ENCODE data around the gene GADL1. TPM values are rescaled to one million over a fixed set of nuclear protein-coding genes. Genes with fewer than 3 reads are reported as not detected.

Gene GADL1
- total and polyA plus RNA-seq, 2 experiments from 2014 or later = 0.13 TPM; not detected in 1

DNA sequence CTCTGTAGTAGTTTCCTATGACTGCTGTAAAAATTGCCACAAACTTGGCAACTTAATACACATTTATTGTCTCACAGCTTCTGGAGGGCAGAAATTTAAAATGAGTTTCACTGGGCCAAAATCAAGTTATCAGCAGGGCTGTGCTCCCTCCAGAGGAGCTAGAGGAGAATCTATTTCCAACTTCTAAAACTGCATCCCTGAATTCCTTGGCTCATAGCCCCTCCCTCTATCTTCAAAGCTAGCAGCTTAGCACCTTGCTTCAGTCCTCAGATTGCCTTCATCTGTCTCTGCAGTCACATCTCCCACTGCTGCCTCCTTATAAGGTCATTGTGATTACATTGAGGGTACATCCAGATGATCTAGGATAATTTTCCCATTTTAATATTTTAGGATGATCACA is 17.8 kb upstream of the GADL1 start:
- H3K9me2 ChIP-seq (replicated peaks; ENCODE audit: insufficient read depth) = no peaks in the 10 kb centered on the region
- no peak overlapping the region for H3K4me3 ChIP-seq
- no peak overlapping the region for H2AFZ ChIP-seq
- H3K27me3 ChIP-seq = no peaks in the 10 kb centered on the region
- no peak for DNase-seq (ENCODE audit: low spot score)
- no peaks in the 10 kb centered on the region for H3K4me1 ChIP-seq (ENCODE audit: insufficient read depth)
- no peak overlapping the region for H3K4me2 ChIP-seq
- H3K27ac ChIP-seq = no peak overlapping the region
- H3K9me3 ChIP-seq (ENCODE audit: low read depth) = no peaks in the 10 kb centered on the region
- H3K36me3 ChIP-seq (replicated peaks; ENCODE audit: insufficient read depth, low read depth) = no peaks in the 10 kb centered on the region
- no peaks in the 10 kb centered on the region for H4K20me1 ChIP-seq (ENCODE audit: insufficient read depth, poor library complexity, severe bottlenecking)
- H3K79me2 ChIP-seq = no peaks in the 10 kb centered on the region
- TF ChIP-seq, protein P1, sequence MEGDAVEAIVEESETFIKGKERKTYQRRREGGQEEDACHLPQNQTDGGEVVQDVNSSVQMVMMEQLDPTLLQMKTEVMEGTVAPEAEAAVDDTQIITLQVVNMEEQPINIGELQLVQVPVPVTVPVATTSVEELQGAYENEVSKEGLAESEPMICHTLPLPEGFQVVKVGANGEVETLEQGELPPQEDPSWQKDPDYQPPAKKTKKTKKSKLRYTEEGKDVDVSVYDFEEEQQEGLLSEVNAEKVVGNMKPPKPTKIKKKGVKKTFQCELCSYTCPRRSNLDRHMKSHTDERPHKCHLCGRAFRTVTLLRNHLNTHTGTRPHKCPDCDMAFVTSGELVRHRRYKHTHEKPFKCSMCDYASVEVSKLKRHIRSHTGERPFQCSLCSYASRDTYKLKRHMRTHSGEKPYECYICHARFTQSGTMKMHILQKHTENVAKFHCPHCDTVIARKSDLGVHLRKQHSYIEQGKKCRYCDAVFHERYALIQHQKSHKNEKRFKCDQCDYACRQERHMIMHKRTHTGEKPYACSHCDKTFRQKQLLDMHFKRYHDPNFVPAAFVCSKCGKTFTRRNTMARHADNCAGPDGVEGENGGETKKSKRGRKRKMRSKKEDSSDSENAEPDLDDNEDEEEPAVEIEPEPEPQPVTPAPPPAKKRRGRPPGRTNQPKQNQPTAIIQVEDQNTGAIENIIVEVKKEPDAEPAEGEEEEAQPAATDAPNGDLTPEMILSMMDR (IDR thresholded peaks at IDR 0.05; ENCODE audit: poor library complexity) = no peak
- no peak for TF ChIP-seq EZH2 (IDR thresholded peaks at IDR 0.05; ENCODE audit: borderline replicate concordance)
- TF ChIP-seq EZH2phosphoT487 (IDR thresholded peaks at IDR 0.05; ENCODE audit: low read depth, severe bottlenecking, unreplicated experiment) = no peak

- no peak overlapping the region for H2AFZ ChIP-seq
- no peak overlapping the region for H3K4me2 ChIP-seq
- no peaks in the 10 kb centered on the region for H3K79me2 ChIP-seq
- H3K4me1 ChIP-seq (ENCODE audit: insufficient read depth) = no peaks in the 10 kb centered on the region
- H3K36me3 ChIP-seq (replicated peaks; ENCODE audit: insufficient read depth, low read depth) = no peaks in the 10 kb centered on the region
- WGBS (ENCODE audit: low lambda C conversion rate, missing lambda C conversion rate) = 54% methylated on average over 7 of the region's 7 CpGs
- no peaks in the 10 kb centered on the region for H3K27me3 ChIP-seq
- no peak for DNase-seq (ENCODE audit: low spot score)
- H3K4me3 ChIP-seq = no peak overlapping the region
- TF ChIP-seq, protein P1 (IDR thresholded peaks at IDR 0.05; ENCODE audit: poor library complexity) = no peak
- TF ChIP-seq EZH2phosphoT487 (IDR thresholded peaks at IDR 0.05; ENCODE audit: low read depth, severe bottlenecking, unreplicated experiment) (no peak), EZH2 (IDR thresholded peaks at IDR 0.05; ENCODE audit: borderline replicate concordance) (no peak)
- no peaks in the 10 kb centered on the region for H3K9me3 ChIP-seq (ENCODE audit: low read depth)
- H3K9me2 ChIP-seq (replicated peaks; ENCODE audit: insufficient read depth) = no peaks in the 10 kb centered on the region
- H3K27ac ChIP-seq = no peak overlapping the region
- H4K20me1 ChIP-seq (ENCODE audit: insufficient read depth, poor library complexity, severe bottlenecking) = no peaks in the 10 kb centered on the region
Observed at GRCh38 chr3:30908456-30909037, 14.1 kb upstream of the GADL1 start.

DNA sequence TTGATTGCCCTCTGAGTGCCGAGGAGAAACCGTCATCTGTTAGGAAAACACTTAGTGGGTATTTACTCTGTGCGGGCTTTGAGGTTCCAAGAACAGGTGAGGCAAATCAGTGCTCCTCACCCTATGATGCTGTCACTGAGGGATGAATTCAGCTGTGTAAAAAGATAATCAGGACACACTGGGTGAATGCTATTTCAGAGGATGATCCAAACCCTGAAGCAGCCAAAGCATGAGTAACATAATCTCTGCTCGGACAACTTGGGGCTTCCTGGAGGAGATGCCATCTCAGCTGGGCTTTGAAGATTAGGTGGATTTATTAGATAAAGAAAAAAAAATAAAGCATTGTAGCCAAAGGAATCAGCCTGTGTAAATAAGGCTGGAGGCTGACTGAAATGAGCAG is 10.5 kb upstream of the GADL1 start:
- Histone ChIP-seq H3K27ac (no peak overlapping the region), H2AFZ (no peak overlapping the region), H3K4me1 (ENCODE audit: insufficient read depth) (no peaks in the 10 kb centered on the region), H3K4me3 (no peak overlapping the region), H3K36me3 (replicated peaks; ENCODE audit: insufficient read depth, low read depth) (no peaks in the 10 kb centered on the region), H3K4me2 (no peak overlapping the region), H4K20me1 (ENCODE audit: insufficient read depth, poor library complexity, severe bottlenecking) (no peaks in the 10 kb centered on the region), H3K79me2 (no peaks in the 10 kb centered on the region), H3K9me2 (replicated peaks; ENCODE audit: insufficient read depth) (no peaks in the 10 kb centered on the region), H3K9me3 (ENCODE audit: low read depth) (no peaks in the 10 kb centered on the region), H3K27me3 (no peaks in the 10 kb centered on the region)
- no peak for DNase-seq (ENCODE audit: low spot score)
- no peak for TF ChIP-seq EZH2 (IDR thresholded peaks at IDR 0.05; ENCODE audit: borderline replicate concordance)
- TF ChIP-seq, protein P1 (IDR thresholded peaks at IDR 0.05; ENCODE audit: poor library complexity) = no peak
- no peak for TF ChIP-seq EZH2phosphoT487 (IDR thresholded peaks at IDR 0.05; ENCODE audit: low read depth, severe bottlenecking, unreplicated experiment)
- WGBS (ENCODE audit: low lambda C conversion rate, missing lambda C conversion rate) = 46% methylated on average over 4 of the region's 4 CpGs

All from hepatocyte (in vitro differentiated cells).